Activated CD8-positive, alpha-beta memory T cell treated with anti-CD3 and anti-CD28 coated beads, Interleukin-2, amount 50 U/mL, for 24 hours (primary cell): ENCODE data around the gene VWA1.
"Not testable (repeated sequence)": the region's sequence is repeated elsewhere in the genome, so short reads cannot be mapped to it uniquely, and the experiment has no call there.

ENCODE experiments used
- DNase-seq: peaks from one replicate; pipeline ENCODE4 v3.0.0-alpha.2; 2020; ENCODE audit errors: extremely low read depth

The VWA1 gene

DNA sequence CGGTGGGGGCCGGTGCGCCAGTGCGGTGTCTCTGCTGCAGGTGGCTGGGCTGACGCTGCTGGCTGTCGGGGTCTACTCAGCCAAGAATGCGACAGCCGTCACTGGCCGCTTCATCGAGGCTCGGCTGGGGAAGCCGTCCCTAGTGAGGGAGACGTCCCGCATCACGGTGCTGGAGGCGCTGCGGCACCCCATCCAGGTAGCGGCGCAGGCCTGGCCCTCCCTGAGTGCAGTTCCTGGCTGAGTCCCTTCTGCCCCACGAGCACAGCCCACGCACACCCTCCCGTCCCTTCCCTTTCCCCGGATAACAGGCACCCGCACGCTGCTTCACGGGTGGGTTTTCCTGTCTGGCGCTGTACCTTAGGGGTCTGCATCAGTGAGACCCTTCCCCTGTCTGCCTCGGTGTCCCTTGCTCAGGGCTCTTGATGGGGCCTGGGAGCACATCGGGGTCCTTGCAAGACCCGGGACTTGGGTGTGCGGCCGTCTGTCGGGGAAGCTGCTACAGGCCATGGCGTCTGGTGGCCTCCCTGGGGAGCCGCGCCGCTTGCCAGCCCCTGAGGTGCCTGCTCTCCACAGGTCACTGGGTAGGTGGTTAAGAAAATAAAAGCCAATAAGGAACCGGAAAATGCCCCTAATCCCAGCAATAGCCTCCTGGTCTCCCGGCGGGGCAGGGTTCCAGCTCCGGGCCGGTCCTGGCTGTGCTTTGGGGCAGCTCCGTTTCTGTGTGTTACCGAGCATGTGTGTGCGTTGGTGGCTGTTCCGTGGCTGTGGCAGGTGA lies 49.7 kb downstream of the VWA1 start:
- not testable (repeated sequence) for DNase-seq

GRCh38 chr1:1485755-1486317 lies 50.3 kb downstream of the VWA1 start:
- not testable (repeated sequence) for DNase-seq

- no peak for DNase-seq
Observed at GRCh38 chr1:1487701-1488100, 52.2 kb downstream of the VWA1 start.

DNA sequence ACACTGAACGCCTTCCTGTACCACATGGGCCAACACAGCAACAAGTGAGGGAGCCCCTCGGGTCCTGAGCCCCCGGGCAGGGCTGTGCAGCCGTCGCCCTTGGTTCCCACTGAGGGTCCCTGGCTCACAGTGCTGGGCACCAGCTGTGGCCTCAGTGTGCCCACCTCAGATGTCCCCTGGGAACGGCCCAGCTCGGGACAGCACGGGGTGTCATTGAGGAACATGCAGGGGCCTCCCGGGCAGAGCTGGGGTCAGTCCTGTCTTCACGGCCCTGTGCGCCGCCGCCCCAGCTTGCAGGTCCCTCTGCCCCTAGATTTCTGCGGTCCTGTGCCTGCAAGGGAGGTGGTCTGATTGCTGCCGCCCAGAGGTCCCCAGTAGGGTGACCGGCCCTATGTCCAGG lies 53.7 kb downstream of the VWA1 start:
- DNase-seq = no peak

DNA sequence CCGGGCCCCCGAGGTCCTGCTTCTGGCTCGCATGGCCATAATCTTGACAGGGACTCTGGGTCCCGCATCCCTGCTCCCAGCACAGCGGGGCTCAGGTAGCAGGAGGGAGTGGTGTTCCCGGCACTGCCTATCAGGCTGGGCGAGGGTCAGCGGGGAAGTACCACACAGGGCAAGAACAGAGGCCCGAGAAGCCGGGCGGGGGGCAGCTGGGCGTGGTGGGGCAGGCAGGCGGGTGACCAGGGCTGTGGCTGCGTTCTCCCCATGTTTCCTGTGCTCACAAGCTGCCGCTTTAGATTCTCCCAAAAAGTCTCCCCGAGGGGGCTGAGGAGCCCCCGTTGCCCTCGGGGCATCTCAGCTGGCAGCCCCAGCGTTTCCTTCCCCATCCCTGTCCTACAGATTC lies 54.4 kb downstream of the VWA1 start:
- no peak for DNase-seq

GRCh38 chr1:1490633-1491230 lies 55.2 kb downstream of the VWA1 start:
- no peak for DNase-seq

DNA sequence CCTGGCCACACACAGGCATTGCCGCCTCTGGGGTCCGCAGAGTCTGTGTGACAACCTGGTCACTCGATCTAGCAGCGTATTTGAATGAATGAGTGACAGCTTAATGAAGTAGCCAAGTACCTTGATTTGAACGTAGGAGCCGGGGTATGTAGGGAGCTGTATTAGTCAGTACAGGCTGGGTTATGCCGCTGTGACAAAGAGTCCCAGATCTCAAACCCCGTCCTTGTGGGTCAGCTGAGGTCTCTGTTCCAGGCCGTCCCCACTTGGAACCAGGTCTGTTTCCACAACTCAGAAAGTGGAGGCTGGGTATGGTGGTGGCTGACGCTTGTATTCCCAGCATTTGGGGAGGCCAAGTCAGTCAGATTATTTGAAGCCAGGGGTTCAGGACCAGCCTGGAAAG lies 56.1 kb downstream of the VWA1 start:
- no peak for DNase-seq
